NCI-H146 (cell line): Measurements from ENCODE around the gene TYW1.
"Not testable (repeated sequence)": the region's sequence is repeated elsewhere in the genome, so short reads cannot be mapped to it uniquely, and the experiment has no call there.

Experiments
- DNase-seq: peaks from one replicate; lab custom pipeline; 2025; lab: John Stamatoyannopoulos, UW

The TYW1 gene

DNA sequence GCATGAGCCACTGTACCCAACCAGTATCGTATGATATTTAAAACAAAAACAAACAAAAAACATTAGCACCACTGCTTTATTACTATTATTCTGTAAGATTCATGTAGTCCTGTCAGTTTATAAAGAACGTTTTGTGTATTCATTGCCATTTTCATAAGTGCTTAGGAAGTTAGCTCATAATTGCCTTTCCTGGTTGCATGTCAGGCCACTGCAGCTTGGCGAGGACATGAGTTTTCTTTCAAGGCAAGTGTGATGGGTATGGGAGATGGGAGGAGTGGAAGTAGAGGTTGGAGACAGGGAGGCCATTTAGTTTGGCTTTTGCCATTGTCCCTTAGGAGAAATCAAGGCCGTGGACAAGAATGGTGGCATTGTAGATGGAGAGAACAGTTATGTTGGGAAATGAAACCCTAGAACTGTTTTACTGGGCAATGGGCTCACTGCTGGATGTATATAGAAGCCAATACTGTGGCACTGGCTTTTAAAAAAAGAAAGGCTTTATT lies 48.9 kb downstream of the TYW1 start:
- DNase-seq = no peak

DNA sequence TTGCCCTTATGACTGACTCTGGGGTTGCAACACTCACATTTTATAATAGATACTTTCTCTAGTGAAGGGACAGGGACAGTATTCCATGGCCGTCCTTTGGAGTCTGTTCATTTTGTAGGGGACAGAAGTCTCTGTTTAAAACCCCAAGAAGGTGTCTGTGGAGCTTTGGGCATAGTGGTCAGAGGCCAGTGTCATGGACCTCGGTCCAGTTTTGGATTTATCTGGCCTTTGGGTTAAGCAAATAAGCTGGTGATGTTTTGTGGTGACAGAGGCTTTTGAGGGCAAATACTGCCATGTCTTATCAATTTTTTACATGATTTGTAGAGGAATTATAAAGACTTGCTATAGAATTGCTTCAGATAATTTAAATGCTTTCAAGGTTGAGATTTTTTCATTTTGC lies 50.2 kb downstream of the TYW1 start:
- DNase-seq = not testable (repeated sequence)

DNA sequence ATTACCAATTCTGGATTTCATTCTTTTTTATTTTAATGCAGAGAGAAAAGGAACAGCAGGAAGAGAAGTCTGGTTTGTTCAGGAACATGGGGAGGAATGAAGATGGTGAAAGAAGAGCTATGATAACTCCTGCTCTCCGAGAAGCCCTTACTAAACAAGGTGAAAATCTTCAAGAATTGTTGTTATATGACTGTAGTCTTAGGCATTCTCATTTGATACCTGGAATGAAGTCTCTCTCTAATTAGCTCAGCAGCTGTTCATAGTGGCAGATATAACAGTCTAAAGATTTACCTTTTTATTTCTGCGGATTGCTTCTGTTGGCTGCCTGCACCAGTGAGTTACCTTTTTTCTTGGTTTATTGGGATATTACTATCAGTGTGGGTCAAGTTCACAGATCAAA lies 53.3 kb downstream of the TYW1 start:
- DNase-seq = not testable (repeated sequence)

DNA sequence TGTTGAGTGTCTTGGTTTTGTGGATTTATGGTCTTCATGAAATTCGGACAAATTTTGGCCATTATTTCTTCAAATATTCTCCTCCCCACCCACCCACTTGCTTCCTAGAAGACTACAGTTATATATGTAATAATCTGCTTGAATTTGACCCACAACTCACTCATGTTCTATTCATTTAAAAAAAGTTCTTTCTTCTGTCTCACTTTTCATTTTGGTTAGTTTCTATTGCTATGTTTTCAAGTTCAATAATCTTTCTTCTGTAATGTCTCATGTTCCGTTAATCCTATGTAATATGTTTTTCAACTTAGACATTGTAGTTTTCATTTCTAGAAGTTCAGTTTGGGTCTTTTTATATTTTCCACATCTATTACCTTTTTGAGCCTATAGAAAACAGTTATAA lies 55.5 kb downstream of the TYW1 start:
- DNase-seq = not testable (repeated sequence)

DNA sequence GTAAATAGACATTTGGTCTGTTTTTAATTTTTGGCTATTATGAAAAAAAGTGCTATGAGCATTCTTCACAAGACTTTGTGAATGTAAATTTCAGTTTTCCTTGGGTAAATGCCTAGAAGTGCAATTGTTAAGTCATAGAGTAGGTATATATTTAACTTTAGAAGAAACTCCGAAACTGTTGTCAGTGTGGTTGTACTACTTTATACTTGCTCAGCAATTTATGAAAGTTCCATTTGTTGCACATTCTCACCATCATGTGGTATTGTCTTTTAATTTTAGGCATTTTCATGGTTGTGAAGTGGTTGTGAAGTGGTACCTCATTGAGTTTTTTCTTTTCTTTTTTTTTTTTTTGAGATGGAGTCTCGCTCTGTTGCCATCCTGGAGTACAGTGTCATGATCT lies 60.0 kb downstream of the TYW1 start:
- DNase-seq = no peak

DNA sequence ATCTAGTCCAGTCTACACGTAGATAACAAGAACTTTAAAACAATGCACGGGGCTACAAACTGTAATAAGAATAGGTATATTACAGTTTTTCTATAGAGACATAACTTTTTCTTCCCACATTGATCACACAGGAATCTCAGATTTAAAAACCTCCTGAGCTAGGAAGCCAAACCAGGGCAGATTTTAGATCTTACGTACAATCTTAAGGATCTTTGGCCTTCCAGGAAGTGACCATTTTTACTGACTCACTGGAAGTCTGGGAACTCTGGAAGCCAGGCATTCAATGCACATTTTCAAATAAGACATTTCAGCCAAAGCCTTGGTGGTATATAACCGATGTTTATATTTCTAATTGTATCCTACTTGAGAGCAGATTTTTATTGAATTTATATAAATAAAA lies 64.7 kb downstream of the TYW1 start:
- not testable (repeated sequence) for DNase-seq

DNA sequence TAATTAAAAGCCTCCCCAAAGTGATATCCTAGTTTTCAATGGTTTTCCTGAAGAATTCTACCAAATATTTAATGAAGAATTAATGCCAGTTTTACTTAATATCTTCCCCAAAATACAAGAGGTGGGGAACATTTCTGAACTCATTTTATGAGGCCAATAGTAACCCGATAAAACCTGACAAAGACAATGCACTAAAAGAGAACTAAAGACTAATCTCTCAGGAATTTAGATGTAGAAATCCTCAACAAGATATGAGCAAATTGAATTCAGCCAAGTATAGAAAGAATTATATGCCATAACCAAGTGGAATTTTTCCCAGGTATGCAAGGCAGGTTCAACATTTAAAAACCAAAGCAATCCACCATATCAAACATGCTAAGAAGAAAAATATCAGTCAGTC lies 66.2 kb downstream of the TYW1 start:
- DNase-seq = not testable (repeated sequence)

DNA sequence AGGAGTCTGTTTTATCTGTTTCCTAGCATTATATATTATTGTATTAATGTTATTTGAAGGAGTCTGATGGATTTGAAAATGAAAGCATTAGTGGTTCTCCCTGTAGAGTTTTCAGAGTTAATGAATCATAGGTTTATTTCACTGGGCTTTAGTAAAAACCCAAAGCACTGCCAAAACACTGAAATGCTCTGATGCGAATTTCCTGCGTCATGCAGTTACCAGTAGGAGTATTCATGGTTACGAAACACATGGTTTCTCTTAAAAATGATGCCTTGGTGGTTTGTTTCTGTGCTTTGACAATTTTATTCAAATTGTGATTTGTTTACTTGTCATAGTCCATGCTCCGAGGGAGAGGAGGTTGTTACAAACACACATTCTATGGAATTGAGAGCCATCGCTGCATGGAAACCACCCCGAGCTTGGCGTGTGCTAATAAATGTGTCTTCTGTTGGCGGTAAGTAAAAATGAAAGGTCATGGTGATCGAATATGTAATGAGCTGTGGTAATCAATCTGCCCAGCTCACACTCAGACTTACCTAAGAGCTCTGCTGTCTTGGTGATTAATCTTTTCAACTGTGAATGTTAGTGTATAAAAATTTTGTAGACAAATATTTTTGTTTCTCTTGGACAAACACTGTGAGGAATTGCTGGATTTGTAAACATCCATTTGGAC lies 70.5 kb downstream of the TYW1 start:
- not testable (repeated sequence) for DNase-seq

DNA sequence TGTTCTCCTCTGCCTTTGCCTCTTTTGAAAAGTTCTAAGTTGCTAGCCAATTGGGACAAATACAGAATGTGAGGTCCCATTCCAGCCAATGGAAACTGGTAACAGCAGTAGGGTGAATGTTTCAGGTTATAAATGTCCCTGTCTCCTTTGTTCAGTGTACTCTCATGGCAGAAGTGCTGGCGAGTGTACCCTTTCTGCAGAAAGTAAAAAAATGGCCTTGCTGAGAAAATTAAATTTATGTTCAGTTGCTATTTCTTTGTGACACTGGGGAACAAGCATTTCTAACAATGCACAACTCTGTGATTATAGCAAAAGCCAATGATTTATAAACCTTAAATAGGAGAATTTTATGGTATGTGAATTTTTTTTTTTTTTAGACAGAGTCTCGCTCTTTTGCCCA lies 79.5 kb downstream of the TYW1 start:
- DNase-seq = not testable (repeated sequence)

DNA sequence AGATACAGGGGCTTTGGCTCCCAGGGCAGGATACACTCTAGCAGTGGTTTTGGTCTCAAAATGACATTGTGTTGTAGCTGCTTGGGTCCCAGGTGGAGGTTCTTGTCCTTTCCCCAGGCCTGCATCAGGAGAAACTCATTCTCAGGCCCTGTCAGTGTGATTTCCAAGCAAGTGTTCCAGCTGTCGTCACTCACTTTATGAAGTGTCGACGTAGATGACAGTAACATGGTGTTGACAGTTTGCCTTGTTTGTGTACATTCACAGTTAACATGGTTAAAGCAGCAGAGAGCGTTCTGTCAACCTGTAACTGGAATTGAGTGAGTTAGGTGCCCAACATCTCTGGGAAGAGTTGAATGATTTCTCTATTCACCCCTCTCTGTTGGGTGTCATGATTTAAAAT lies 86.2 kb downstream of the TYW1 start:
- not testable (repeated sequence) for DNase-seq

DNA sequence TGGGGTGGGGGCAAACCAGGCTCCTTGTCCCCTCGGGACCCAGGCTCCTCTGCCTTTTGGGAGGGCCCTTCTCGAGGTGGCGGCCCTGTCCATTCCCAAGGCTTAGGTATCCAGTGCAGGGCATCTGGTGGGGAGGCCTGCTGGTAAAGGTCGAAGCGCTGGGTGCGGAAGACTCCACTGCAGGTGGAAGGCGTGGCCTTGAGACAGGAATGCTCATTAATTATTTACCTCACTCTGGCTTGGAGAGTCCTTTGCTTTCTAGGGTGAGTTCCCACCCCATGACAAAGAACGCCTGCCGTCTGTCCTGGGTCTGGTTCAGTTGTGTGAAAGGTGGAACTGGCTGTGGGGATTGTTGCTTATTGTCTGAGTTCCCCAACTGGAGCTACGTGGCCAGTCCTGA lies 92.6 kb downstream of the TYW1 start:
- not testable (repeated sequence) for DNase-seq

DNA sequence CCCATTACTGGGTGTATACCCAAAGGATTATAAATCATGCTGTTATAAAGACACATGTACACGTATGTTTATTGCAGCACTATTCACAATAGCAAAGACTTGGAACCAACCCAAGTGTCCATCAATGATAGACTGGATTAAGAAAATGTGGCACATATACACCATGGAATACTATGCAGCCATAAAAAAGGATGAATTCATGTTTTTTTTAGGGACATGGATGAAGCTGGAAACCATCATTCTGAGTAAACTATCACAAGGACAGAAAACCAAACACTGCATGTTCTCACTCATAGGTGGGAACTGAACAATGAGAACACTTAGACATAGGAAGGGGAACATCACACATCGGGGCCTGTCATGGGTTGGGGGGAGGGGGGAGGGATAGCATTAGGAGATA lies 94.4 kb downstream of the TYW1 start:
- not testable (repeated sequence) for DNase-seq

DNA sequence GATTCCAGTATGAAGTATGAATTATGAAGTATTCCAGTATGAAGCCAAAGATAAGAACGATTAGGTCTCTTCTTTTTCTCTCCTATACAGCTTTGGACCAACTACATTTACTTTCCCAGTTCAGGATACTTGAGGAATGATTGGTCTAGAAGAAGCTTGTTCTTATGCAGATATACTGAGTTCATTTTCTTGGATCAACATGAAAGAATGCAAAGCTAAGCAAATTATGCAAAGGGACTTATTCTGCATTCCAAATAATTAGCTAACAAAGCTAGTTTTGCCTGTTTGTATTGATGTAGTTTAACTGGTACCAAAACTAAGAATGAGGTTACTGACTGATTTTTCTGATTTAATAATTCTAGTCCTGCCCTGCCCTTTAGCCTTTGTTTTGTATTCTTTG lies 101.4 kb downstream of the TYW1 start:
- not testable (repeated sequence) for DNase-seq

DNA sequence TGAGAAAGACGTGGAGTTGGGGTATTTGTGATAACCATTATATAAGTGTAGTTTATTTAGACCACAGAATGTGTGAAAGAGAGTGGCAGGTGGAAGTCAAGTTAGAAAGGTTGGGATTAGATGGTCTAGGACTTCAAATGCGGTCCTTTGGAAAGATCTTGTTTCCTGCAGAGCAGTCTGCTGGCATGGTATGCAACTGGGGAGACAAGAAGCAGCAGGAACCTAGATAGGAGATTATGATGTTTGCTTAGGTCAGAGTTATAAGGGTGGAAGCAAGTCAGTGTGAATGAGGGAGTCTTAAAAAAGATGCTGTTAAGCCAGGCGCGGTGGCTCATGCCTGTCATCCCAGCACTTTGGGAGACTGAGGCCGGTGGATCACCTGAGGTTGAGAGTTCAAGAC lies 102.8 kb downstream of the TYW1 start:
- DNase-seq = not testable (repeated sequence)

DNA sequence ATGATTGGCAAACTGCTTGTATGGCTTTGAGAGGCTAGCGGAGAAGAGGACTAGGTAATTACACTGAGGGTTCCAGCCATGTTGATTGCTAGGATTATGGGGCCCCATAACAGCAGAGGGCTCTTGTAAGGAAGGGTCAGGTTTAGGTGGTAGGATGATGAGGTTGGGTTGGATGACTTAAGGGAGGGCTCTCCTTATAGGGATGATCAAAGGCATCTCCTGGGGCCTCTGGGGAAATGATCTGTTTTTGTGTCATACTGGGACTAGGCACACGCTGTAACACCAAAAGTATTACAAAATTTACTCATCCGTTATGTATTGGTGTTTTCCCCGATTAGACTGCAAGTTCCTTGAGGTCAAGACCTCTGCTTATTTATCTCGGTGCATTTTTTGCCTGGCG lies 103.4 kb downstream of the TYW1 start:
- DNase-seq = not testable (repeated sequence)

DNA sequence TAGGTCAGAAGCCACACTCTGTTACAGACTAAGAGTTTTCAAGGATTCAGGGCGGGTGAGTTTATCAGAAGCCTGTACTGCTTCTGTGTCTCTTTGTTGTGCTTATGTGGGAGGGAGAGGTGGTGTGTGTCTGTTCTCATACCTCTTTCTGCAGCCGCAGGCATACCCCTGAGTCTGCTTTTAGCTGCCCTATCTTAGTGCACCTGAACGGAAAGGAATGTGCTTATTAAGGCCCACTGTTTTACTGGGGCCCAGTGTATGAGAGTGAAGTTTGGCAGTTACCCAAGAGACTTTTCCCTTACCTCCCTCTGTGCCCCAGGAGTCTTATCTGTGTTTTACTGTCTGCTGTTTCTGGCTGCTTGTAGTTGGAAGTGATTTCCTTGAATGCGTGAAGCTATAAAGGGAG lies 104.3 kb downstream of the TYW1 start:
- no peak for DNase-seq

DNA sequence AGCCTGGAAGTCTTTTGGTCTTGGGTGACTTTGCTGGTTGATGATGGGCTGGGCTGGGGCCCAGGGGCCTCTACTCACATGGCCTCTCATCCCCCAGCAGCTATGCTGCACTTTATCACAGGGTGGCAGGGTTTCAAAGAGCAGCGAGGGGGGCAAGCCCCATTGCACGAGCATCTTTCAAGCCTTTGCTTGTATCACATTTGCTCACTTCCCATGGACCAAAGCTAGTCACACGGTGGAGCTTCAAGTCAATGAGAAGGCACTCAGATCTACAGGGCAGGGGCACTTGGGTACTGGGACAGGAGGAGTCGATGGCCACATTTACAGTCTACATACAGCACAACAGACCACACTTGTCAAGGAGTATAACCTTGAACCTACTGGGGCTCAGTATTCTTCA lies 108.3 kb downstream of the TYW1 start:
- DNase-seq = not testable (repeated sequence)

DNA sequence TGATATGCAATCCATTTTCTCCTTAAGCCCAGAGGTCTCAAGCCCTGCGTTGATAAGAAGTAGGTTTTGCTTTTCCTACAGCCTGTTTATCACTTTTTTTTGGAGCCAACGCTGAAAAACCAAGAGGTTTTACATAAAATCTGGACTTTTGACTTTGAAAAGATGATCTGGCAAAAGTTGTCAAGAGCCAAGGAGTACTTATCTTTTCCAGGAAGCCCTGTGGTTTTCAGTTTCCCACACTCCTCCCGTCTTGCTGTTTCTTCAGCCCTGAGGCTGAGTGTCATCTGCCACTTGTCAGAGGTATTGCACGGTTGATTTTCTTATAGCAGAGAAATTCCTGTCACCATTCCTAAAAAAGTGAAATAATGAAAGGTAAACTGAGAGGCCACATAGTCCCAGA lies 108.7 kb downstream of the TYW1 start:
- DNase-seq = no peak

DNA sequence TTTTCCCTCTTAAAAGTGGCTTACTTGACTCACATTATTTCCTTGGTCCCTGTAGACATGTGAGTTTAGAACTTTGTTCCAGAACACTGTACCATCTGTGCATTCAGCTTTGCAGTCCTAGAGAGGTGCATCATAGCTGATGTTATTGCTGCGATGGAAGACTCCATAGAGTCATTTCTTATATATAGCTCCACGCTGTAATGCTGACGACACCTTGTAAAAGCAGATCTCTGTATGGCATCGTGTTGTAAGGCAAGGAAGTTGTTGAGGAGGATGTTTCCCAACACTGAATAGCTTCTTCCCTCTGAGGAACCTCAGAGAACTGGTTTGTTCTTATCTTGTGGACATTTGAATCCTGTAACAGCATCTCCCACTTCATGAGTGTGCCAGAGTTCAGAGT lies 109.6 kb downstream of the TYW1 start:
- not testable (repeated sequence) for DNase-seq

DNA sequence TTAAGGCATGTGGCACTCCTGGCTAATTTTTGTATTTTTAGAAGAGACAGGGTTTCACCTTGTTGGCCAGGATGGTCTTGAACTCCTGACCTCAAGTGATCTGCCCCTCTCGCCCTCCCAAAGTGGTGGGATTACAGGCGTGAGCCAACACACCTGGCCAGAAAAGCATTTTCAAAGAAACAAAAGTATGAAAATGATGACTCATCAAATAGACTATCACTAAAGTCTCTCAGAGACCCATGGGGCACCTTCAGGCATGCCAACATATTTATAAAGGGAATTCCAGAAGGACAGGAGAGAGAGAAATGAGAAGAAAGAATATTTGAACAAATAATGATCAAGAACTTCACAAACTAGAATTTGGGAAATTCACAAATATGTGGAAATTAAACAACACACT lies 114.7 kb downstream of the TYW1 start:
- DNase-seq = not testable (repeated sequence)

DNA sequence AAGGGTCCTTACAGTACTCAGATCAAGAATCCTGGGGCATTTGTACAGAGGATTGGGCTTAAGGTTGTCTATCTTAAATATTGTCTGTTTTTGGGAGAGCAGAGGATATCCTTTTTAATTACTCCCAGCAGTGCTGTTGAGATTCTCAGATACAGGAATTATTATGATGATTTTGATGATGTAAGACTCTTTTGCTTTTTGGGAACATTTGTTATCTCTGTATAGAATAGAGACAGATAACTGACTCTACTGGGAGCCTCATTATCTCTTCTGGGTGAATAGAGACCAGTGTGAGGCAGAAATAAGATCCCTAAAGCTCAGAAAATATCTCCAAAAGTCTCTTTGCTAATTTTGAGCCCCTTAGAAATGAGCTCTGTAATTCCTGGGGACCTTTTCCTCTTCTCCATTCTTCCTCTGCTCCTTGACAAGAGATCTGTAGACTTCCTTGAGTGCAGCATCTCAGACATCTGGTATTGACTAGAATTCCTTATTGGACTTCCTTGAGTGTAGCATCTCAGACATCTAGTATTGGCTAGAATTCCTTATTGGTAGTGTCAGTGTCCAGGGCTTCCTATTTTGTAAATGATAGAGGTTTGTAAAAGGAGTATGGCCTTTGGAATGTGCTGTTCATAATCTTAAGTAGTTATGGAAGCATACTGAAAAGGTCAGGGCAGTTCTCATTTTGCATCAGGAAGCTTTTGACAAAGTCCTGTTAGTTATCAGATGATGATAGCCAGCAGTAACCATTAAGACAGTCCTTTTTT lies 118.0 kb downstream of the TYW1 start:
- DNase-seq = not testable (repeated sequence)

DNA sequence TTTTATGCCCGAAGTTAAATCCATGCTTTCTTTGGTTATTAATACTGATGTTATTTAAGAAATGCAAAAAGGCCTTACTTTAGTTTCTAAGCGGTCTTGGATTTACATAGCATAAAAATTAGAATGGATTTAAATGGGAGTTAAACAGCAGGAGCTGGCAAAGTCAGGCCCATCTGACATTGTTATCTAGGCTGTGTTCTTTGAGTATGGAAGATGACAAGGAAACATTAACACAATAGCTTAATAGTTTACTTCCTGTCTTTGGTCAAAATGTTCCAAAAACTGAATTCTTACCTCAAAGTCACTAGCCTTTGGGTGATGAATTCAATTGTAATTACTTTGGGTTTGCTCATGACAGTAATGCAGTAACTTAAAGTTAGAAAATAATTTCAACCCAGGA lies 123.9 kb downstream of the TYW1 start:
- DNase-seq = not testable (repeated sequence)

DNA sequence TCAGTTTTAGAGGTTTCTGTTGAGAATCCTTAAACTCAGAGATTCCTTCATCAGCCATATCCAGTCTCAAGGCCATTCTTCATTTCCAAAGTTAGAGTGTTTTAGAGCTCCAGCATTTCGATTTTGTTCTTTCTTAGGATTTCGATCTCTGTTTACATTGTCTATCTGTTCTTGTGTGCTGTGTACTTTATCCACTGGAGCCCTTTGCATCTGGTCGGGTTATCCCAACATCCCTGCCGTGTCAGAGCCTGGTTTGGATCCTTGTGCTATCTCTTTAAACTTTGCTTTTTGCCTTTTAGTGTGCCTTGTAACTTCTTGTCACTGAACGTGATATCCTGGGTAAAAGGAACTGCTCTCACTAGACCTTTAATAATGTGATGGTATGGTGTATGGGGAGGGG lies 131.6 kb downstream of the TYW1 start:
- not testable (repeated sequence) for DNase-seq
